Activated naive CD4-positive, alpha-beta T cell treated with anti-CD3 and anti-CD28 coated beads, Interleukin-2, amount 50 U/mL, for 24 hours (primary cell): Measurements from ENCODE around the gene OVOL1.
"Not testable (repeated sequence)": the region's sequence is repeated elsewhere in the genome, so short reads cannot be mapped to it uniquely, and the experiment has no call there.

Experiments used
- H3K27ac Mint-ChIP-seq: one replicate; pipeline ENCODE4 v1.8.0; 2021; ENCODE audit warnings: mild to moderate bottlenecking, mixed read lengths
- H3K27me3 Mint-ChIP-seq: one replicate; pipeline ENCODE4 v1.8.0; 2021; ENCODE audit warnings: mixed read lengths
- H3K36me3 Mint-ChIP-seq: one replicate; pipeline ENCODE4 v1.8.0; 2021; ENCODE audit warnings: mixed read lengths
- H3K4me1 Mint-ChIP-seq: one replicate; pipeline ENCODE4 v1.8.0; 2021; ENCODE audit warnings: mixed read lengths
- H3K4me3 Mint-ChIP-seq: one replicate; pipeline ENCODE4 v1.8.0; 2021; ENCODE audit warnings: mild to moderate bottlenecking, mixed read lengths
- H3K9me3 Mint-ChIP-seq: one replicate; pipeline ENCODE4 v1.8.0; 2021; ENCODE audit warnings: mixed read lengths

The OVOL1 gene

GRCh38 chr11:65816696-65817095, 29.8 kb downstream of the OVOL1 start:
- no peaks in the 10 kb centered on the region for H3K36me3 Mint-ChIP-seq
- H3K4me3 Mint-ChIP-seq: peak overlapping the region; percentile 47
- H3K4me1 Mint-ChIP-seq: peaks cover 19% of the 10 kb centered on the region
- no peaks in the 10 kb centered on the region for H3K9me3 Mint-ChIP-seq
- no peak overlapping the region for H3K27ac Mint-ChIP-seq
- no peaks in the 10 kb centered on the region for H3K27me3 Mint-ChIP-seq

GRCh38 chr11:65817312-65817834, 30.5 kb downstream of the OVOL1 start:
- H3K27ac Mint-ChIP-seq: peak overlapping the region; percentile 89
- H3K4me1 Mint-ChIP-seq: peaks cover 19% of the 10 kb centered on the region
- H3K4me3 Mint-ChIP-seq: peak overlapping the region; percentile 88
- H3K27me3 Mint-ChIP-seq: no peaks in the 10 kb centered on the region
- no peaks in the 10 kb centered on the region for H3K36me3 Mint-ChIP-seq
- H3K9me3 Mint-ChIP-seq: no peaks in the 10 kb centered on the region

GRCh38 chr11:65817835-65818680, 31.2 kb downstream of the OVOL1 start:
- peak overlapping the region; percentile 88 for H3K4me3 Mint-ChIP-seq
- peaks cover 19% of the 10 kb centered on the region for H3K4me1 Mint-ChIP-seq
- no peaks in the 10 kb centered on the region for H3K27me3 Mint-ChIP-seq
- peak overlapping the region; percentile 89 for H3K27ac Mint-ChIP-seq
- H3K9me3 Mint-ChIP-seq: no peaks in the 10 kb centered on the region
- no peaks in the 10 kb centered on the region for H3K36me3 Mint-ChIP-seq

- Mint-ChIP-seq H3K27ac (no peak overlapping the region), H3K36me3 (no peaks in the 10 kb centered on the region), H3K4me1 (peaks cover 19% of the 10 kb centered on the region), H3K27me3 (no peaks in the 10 kb centered on the region), H3K9me3 (no peaks in the 10 kb centered on the region), H3K4me3 (no peak overlapping the region)
Measured at GRCh38 chr11:65821107-65821506, 34.2 kb downstream of the OVOL1 start.

GRCh38 chr11:65822776-65823528, 36.1 kb downstream of the OVOL1 start:
- Mint-ChIP-seq H3K36me3 (no peaks in the 10 kb centered on the region), H3K4me1 (peaks cover 3% of the 10 kb centered on the region), H3K27ac (no peak overlapping the region), H3K4me3 (no peak overlapping the region), H3K27me3 (no peaks in the 10 kb centered on the region), H3K9me3 (no peaks in the 10 kb centered on the region)

GRCh38 chr11:65826984-65827735, 40.3 kb downstream of the OVOL1 start:
- Mint-ChIP-seq H3K27me3 (no peaks in the 10 kb centered on the region), H3K27ac (no peak overlapping the region), H3K4me1 (peaks cover 11% of the 10 kb centered on the region), H3K4me3 (no peak overlapping the region), H3K36me3 (no peaks in the 10 kb centered on the region), H3K9me3 (no peaks in the 10 kb centered on the region)

- Mint-ChIP-seq H3K27me3 (no peaks in the 10 kb centered on the region), H3K4me3 (no peak overlapping the region), H3K36me3 (no peaks in the 10 kb centered on the region), H3K27ac (no peak overlapping the region), H3K4me1 (peaks cover 20% of the 10 kb centered on the region), H3K9me3 (no peaks in the 10 kb centered on the region)
Measured at GRCh38 chr11:65829459-65829858, 42.6 kb downstream of the OVOL1 start.

GRCh38 chr11:65832231-65832630, 45.4 kb downstream of the OVOL1 start:
- H3K4me3 Mint-ChIP-seq, H3K36me3 Mint-ChIP-seq, H3K27me3 Mint-ChIP-seq, H3K9me3 Mint-ChIP-seq: not testable (repeated sequence)
- H3K27ac Mint-ChIP-seq: peak overlapping the region; percentile 80
- peaks cover 20% of the 10 kb centered on the region for H3K4me1 Mint-ChIP-seq

- H3K4me3 Mint-ChIP-seq: no peak within 1 kb of the TSS
- no peaks in the 10 kb centered on the region for H3K27me3 Mint-ChIP-seq
- no peaks in the 10 kb centered on the region for H3K9me3 Mint-ChIP-seq
- H3K4me1 Mint-ChIP-seq: peaks cover 20% of the 10 kb centered on the region
- no peaks in the 10 kb centered on the region for H3K36me3 Mint-ChIP-seq
- peak within 1 kb of the TSS; percentile 90 for H3K27ac Mint-ChIP-seq
Measured at GRCh38 chr11:65833297-65834030, 46.6 kb downstream of the OVOL1 start, which contains the start of gene SNX32. Gene SNX32, plus strand, starts transcription at chr11:65833963. Its CDS starts 103 bp downstream, at chr11:65834066.

GRCh38 chr11:65834202-65834601, 47.3 kb downstream of the OVOL1 start:
- H3K36me3 Mint-ChIP-seq: no peaks in the 10 kb centered on the region
- peaks cover 20% of the 10 kb centered on the region for H3K4me1 Mint-ChIP-seq
- H3K9me3 Mint-ChIP-seq: no peaks in the 10 kb centered on the region
- no peak overlapping the region for H3K27ac Mint-ChIP-seq
- no peaks in the 10 kb centered on the region for H3K27me3 Mint-ChIP-seq
- H3K4me3 Mint-ChIP-seq: no peak overlapping the region

GRCh38 chr11:65842144-65842543, 55.3 kb downstream of the OVOL1 start:
- Mint-ChIP-seq H3K4me3 (no peak overlapping the region), H3K4me1 (no peaks in the 10 kb centered on the region), H3K27me3 (no peaks in the 10 kb centered on the region), H3K27ac (no peak overlapping the region), H3K36me3 (no peaks in the 10 kb centered on the region), H3K9me3 (no peaks in the 10 kb centered on the region)

- H3K27ac Mint-ChIP-seq: no peak overlapping the region
- H3K36me3 Mint-ChIP-seq: no peaks in the 10 kb centered on the region
- no peaks in the 10 kb centered on the region for H3K9me3 Mint-ChIP-seq
- no peak overlapping the region for H3K4me3 Mint-ChIP-seq
- no peaks in the 10 kb centered on the region for H3K27me3 Mint-ChIP-seq
- no peaks in the 10 kb centered on the region for H3K4me1 Mint-ChIP-seq
Measured at GRCh38 chr11:65843811-65844210, 56.9 kb downstream of the OVOL1 start.

- Mint-ChIP-seq H3K9me3 (no peaks in the 10 kb centered on the region), H3K27me3 (no peaks in the 10 kb centered on the region), H3K4me3 (no peak overlapping the region), H3K36me3 (no peaks in the 10 kb centered on the region), H3K4me1 (no peaks in the 10 kb centered on the region), H3K27ac (no peak overlapping the region)
Measured at GRCh38 chr11:65844231-65844872, 57.5 kb downstream of the OVOL1 start.
